HG02970 (cell line): ENCODE measurements around the gene JAKMIP1.

ENCODE experiments used
- ATAC-seq: cut with Tn5 transposase; IDR thresholded peaks from one replicate; pipeline ENCODE4 v1.9.1; 2021; ENCODE audit warnings: mild to moderate bottlenecking, moderate library complexity, moderate number of reproducible peaks; ENCODE audit not compliant: unreplicated experiment, low FRiP score

The JAKMIP1 gene

GRCh38 chr4:6071959-6072720 lies 128.2 kb downstream of the JAKMIP1 start:
- ATAC-seq = no peak

GRCh38 chr4:6071191-6071958 lies 129.0 kb downstream of the JAKMIP1 start:
- no peak for ATAC-seq

DNA sequence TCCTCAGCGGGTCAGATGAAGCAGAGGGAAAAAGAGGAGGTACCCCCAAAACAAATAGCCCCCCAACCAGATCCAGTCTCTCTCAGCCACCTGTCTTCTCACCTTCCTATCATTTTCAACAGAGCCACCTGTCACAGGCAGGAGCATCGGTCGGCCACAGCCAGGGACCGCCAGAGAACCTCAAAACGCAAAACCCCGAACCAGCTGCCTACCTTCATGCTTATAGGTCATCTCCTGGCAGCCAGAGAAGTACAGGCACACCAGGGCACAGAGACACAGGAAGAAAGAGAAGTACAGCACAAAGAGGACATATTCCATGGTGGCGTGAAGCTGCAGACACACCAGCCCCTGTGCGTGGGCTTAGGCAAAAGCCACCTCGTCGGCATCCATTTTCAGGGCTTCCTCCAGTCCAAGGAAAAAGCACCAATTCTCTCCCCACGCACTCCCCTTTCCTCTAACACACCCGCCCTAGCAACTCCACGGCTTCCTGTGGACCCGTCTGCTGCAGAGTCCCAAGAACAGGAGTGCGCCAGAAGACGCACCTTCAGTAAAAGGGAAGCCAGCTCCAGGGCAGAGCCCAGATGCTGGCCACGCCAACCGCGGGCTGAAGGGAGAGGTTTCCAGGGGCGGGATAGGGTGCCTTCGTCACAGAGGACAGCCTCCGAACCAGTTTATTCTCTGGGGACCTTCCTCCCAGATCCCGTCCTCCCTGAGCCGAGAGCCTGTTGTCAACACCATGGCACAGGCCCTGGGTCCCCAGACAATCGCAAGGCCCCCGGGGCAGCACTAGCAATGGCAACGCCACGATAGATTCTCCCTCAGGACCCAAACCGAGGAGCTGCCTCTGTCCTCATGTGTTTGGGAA lies 130.3 kb downstream of the JAKMIP1 start:
- ATAC-seq = no peak

DNA sequence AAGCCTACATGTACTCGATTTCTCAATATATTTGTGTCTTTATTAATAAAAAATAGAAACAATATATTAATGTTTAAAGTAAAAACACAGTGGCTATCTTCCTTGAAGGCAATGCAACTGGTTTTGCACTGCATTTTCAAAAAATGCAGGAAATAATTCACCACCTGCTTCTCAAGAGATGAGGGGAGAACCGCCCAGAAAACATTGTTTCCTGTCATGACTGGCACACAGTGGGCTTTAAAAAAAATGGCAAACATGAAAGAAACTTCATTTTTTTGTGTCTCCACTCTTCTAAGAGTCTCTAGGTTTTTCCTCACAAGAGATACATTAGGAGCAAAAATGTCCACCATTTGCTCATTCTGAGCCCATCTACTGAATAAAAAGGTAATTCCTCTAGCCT lies 131.4 kb downstream of the JAKMIP1 start:
- no peak for ATAC-seq

DNA sequence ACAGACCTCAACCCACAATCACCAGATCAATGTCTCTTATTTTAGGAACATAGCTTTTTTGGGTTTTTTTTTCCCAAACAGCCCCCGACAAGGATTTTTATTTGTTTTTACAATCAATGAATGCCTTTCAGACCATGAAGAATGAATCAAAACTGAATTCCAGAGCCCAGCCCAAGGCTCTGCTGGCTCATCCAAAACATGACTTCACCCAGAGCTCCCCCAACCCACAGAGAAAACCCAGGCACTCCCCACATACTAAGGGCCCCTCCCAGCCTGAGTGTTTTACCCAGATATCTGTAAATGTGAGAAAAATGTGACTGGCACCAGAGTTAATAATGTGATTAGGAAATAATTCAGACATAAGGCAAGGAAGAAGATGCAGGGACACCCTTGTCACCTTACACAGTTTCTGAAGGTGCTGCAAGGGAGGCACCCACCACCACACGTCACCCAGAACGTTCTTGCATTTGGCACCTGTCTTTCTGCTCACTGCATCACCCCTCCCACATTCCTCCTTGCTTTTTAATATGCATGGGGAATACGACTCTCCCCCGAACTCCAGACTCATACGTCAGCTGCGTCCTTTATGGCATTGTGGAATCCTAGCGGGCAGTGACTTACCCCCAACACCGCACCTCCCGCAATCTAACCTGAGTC lies 134.3 kb downstream of the JAKMIP1 start:
- no peak for ATAC-seq

GRCh38 chr4:6065166-6065565 lies 135.2 kb downstream of the JAKMIP1 start:
- no peak for ATAC-seq

DNA sequence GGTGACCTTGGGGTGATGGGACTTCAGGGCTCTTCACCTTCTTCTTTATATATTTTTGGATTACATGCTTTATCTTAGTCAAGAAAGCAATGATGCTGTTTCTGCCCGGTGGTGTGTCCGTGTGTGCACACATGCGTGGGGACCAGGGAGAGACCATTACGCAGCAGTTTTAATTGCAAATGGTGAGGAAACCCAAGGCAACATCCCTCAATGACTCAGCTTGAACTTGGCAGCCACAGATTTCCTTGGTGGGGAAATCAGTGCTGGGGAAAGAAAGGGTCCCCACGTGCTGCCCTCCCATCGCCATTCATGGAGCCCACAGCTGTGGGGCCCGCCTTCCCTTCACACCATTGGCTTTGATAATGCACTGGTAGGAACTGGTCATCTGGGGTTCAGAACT lies 136.0 kb downstream of the JAKMIP1 start:
- no peak for ATAC-seq

- no peak for ATAC-seq
Measured at GRCh38 chr4:6063684-6064083, 136.7 kb downstream of the JAKMIP1 start.

GRCh38 chr4:6062133-6062532 lies 138.2 kb downstream of the JAKMIP1 start:
- ATAC-seq = no peak

DNA sequence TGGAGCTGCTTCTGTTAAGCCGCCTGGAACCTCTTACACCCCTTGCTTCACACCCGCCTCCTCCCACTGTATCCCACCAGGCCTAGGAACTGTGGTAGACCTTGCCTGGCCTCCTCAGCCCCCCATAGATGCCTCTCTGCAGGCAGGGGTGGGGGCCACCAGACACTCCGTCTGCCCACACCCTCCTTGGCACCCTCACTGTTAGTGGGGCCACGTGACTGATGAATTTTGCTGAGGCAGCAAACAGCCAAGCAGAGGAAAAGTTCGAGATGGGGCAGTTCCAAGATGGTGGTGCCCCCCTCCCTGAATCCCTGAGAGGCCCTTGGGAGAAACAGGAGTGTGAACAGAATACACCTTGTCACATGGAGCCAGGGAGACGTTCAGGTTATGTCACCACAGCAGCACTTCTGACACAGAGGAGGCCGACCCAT lies 141.0 kb downstream of the JAKMIP1 start:
- ATAC-seq = no peak

DNA sequence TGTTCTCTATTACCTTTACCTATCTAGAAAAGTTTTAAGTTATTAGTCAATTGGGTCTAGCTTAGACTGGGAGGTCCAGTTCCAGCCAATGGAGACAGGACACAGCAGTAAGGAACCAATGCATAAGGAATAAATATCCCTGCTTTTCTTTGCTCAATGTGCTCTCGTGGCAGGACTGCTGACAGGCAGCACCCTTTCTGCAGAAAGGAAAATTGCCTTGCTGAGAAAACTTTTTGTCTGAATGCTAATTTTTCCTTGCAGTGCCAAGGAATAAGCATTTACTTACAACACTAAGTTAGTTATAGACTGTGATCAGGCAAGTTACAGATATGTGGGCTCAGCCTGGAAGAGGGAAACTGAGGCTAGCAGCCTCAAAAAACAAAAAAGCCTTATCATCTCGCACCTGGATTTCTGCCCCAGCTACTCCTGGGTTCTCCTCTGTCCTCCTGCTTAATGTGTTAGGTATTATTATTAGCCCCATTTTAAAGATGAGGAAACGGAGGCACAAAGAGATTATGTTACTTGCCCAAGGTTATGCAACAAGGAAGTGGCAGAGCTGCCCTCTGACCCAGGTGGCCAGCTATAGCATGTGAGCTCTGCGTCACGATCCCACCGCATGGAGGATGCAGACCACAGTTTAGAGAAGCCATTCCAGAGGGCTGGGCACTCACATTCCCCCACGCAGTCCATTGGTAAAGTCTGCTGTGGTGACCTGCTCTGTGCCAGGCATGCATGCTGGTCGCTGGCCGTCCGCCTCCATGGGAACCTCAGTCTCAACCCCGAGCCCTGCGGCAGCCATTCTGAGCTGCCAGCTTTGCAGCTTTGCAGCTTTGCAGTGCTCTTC lies 141.6 kb downstream of the JAKMIP1 start:
- ATAC-seq = no peak

GRCh38 chr4:6056976-6057766 lies 143.2 kb downstream of the JAKMIP1 start:
- no peak for ATAC-seq

DNA sequence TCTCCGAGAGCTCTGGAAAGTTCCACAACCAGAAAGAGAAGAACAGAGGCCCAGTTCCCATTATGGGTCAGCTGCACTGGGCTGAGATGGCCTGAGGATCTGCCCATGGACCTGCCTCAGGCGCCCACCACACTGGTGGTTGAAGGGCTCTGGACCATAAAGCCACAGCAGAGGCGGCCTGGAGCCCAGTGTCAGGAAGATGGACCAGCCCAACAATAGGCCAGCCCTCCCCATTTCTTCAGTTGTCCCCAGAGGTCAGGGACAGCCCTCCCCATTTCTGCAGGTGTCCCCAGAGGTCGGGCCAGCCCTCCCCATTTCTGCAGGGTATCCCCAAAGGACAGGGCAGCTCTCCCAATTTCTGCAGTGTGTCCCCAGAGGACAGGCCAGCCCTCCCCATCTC lies 144.9 kb downstream of the JAKMIP1 start:
- no peak for ATAC-seq

GRCh38 chr4:6055030-6055429 lies 145.3 kb downstream of the JAKMIP1 start:
- ATAC-seq = no peak

DNA sequence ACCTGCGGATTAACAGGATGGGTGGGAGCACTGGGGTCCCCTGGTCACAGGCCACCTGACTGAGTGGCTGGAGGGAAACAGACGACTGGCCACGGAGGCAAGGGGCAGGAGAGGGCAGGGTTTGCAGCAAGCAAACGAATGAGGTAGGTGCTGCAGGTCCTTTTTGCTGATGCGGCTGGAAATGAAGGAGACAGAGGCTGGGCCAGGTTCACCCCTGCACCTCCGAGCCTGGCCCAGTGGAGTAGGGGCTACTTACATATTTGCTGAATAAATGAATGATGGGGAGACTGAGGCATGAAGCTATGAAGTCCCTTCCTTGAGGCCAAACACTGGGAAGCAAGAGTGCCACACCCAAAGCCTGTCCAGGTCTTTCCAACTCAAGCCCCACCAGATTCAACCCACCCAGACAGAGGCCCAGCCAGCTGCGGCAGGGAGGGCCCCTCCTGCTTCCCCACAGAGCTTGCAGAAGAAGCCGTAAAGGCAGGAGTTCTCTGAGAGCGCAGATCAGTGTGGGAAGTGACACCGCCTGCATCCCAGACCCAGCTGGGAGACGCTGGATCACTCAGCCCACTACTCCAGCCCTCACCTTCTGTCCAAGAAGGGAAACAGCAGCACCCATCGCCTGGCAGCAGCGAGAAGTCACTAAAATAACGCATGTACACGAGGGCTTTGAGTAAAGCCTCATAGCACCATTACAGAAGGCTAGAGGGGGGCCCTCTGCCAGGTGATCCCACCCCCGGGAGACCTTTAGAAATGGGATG lies 146.0 kb downstream of the JAKMIP1 start:
- no peak for ATAC-seq

DNA sequence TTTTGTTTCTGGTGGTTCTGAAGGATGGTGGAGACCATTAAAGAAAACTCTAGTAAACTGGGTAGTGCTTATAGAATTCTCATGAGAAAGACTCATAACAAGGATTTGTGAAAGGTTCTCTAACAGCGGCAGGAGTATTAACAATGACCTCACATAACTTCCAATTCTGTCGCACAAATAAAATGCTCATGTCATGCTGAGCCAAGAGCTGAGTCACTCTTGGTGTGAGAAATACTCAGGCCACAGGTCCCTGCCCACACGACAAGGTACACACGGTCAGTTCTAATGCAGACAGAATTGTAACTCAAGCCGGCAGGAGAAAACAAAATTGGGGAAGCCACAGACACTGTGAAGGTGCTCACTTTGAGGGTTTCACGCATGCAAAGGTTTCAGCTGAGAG lies 147.7 kb downstream of the JAKMIP1 start:
- ATAC-seq = no peak

- ATAC-seq = no peak
Measured at GRCh38 chr4:6050551-6050950, 149.8 kb downstream of the JAKMIP1 start.

- ATAC-seq = no peak
Measured at GRCh38 chr4:6049985-6050384, 150.4 kb downstream of the JAKMIP1 start.
